ENCODE data around the gene ABCD4. TPM values are rescaled to one million over a fixed set of nuclear protein-coding genes. Genes with fewer than 3 reads are reported as not detected.

ABCD4 gene
- total and polyA plus RNA-seq, 7 experiments from 2014 or later = 26.1 to 109 (median 60.3) TPM

Other genes starting within 250 kb of the ABCD4 start
- 10 to 100 TPM in 4 of 5 experiments, 1 to 10 TPM in 1; 8.9 to 23.7 (median 19.2) TPM for gene ALDH6A1, start 218.5 kb downstream of the ABCD4 start, total RNA-seq
- gene ALDH6A1, start 218.5 kb downstream of the ABCD4 start, polyA plus RNA-seq = 10 to 100 TPM; 28.2 to 39.9 TPM
- 10 to 100 TPM in 1 of 5 experiments, 1 to 10 TPM in 4; 6.6 to 16.3 (median 9.4) TPM for gene LIN52, start 218.0 kb downstream of the ABCD4 start, total RNA-seq
- gene LIN52, start 218.0 kb downstream of the ABCD4 start, polyA plus RNA-seq = 10 to 100 TPM; 12.4 to 13.8 TPM
- gene VSX2, start 63.5 kb downstream of the ABCD4 start, total RNA-seq = not detected
- not detected for gene VSX2, start 63.5 kb downstream of the ABCD4 start, polyA plus RNA-seq
- gene VRTN, start 45.5 kb upstream of the ABCD4 start, total RNA-seq = not detected
- not detected for gene VRTN, start 45.5 kb upstream of the ABCD4 start, polyA plus RNA-seq
- under 1 TPM in 1 of 5 experiments, not detected in 4; 0.16 TPM for gene SYNDIG1L, start 123.3 kb upstream of the ABCD4 start, total RNA-seq
- not detected for gene SYNDIG1L, start 123.3 kb upstream of the ABCD4 start, polyA plus RNA-seq
- 100 to 1,000 TPM in 1 of 5 experiments, 10 to 100 TPM in 4; 37.9 to 108 (median 56.3) TPM for gene NPC2, start 190.4 kb upstream of the ABCD4 start, total RNA-seq
- 10 to 100 TPM; 66.9 to 71.3 TPM for gene NPC2, start 190.4 kb upstream of the ABCD4 start, polyA plus RNA-seq
- gene ISCA2, start 190.8 kb upstream of the ABCD4 start, total RNA-seq = 10 to 100 TPM; 13.9 to 39.5 (median 25.2) TPM
- 100 to 1,000 TPM in 1 of 2 donors, 10 to 100 TPM in 1; 69.2 to 106 TPM for gene ISCA2, start 190.8 kb upstream of the ABCD4 start, polyA plus RNA-seq